HepG2 (cell line): Measurements from ENCODE around the gene SBSN. TPM values are rescaled to one million over a fixed set of nuclear protein-coding genes. Genes with fewer than 3 reads are reported as not detected.
A peak's percentile ranks its signal among the peaks of the same experiment; 100 is the strongest.

ENCODE experiments used
- AKAP8 ChIP-seq: sonication (generic); formaldehyde crosslinking; IDR thresholded peaks from 2 replicates; pipeline ENCODE4 v1.5.1; 2020; ENCODE audit warnings: mild to moderate bottlenecking, missing genetic modification reagents
- ARID4A ChIP-seq: sonication (generic); formaldehyde crosslinking; IDR thresholded peaks from 2 replicates; pipeline ENCODE4 v1.5.0; 2020; ENCODE audit warnings: mild to moderate bottlenecking, missing genetic modification reagents, borderline replicate concordance
- BRCA1 ChIP-seq: sonication (generic); formaldehyde crosslinking; IDR thresholded peaks from 2 replicates; pipeline ENCODE4 v1.4.0; 2020; ENCODE audit warnings: missing genetic modification reagents
- CSRNP2 ChIP-seq: sonication (generic); formaldehyde crosslinking; conservative IDR thresholded peaks from 2 replicates; pipeline ENCODE4 v1.8.0; 2022; ENCODE audit warnings: low read depth, missing genetic modification reagents
- FOXK1 ChIP-seq: sonication (generic); formaldehyde crosslinking; IDR thresholded peaks from 2 replicates; pipeline ENCODE4 v1.4.0; 2020; ENCODE audit warnings: low read depth, missing genetic modification reagents, borderline replicate concordance
- HBP1 ChIP-seq: IDR thresholded peaks from 2 replicates; pipeline ENCODE4 v1.6.1; 2016; ENCODE audit warnings: low read depth, control low read depth
- HES4 ChIP-seq: sonication (generic); formaldehyde crosslinking; IDR thresholded peaks from 2 replicates; pipeline ENCODE4 v1.9.0; 2021; ENCODE audit warnings: mild to moderate bottlenecking, missing genetic modification reagents, borderline replicate concordance
- HNRNPK ChIP-seq: fragments of 200-400 bp; formaldehyde crosslinking; IDR thresholded peaks from 2 replicates; pipeline ENCODE4 v1.6.1; 2018; ENCODE audit warnings: low read length, low read depth, moderate library complexity, mild to moderate bottlenecking; ENCODE audit not compliant: poor library complexity, severe bottlenecking
- HNRNPL ChIP-seq: fragments of 200-400 bp; formaldehyde crosslinking; IDR thresholded peaks from 2 replicates; pipeline ENCODE4 v1.6.1; 2017; ENCODE audit warnings: mild to moderate bottlenecking, low read depth, low read length
- MTF2 ChIP-seq: sonication (generic); formaldehyde crosslinking; IDR thresholded peaks from 2 replicates; pipeline ENCODE4 v1.5.0; 2020; ENCODE audit warnings: missing genetic modification reagents, borderline replicate concordance
- NCOA2 ChIP-seq: sonication (generic); formaldehyde crosslinking; IDR thresholded peaks from 2 replicates; pipeline ENCODE4 v1.8.0; 2022; ENCODE audit warnings: inconsistent platforms
- PREB ChIP-seq: sonication (generic); formaldehyde crosslinking; IDR thresholded peaks from 2 replicates; pipeline ENCODE4 v1.4.0; 2020; ENCODE audit warnings: missing genetic modification reagents
- RCOR2 ChIP-seq: IDR thresholded peaks from 2 replicates; pipeline ENCODE4 v1.6.1; 2016; ENCODE audit warnings: missing biosample characterization, missing genetic modification reagents
- RXRA ChIP-seq: sonication (generic); formaldehyde crosslinking; IDR thresholded peaks from 2 replicates; pipeline ENCODE4 v1.5.1; 2020; ENCODE audit warnings: missing genetic modification reagents
- TP53 ChIP-seq: sonication (generic); formaldehyde crosslinking; conservative IDR thresholded peaks from 2 replicates; pipeline ENCODE4 v1.4.0; 2020; ENCODE audit warnings: missing genetic modification reagents
- ZMYM4 ChIP-seq: sonication (generic); formaldehyde crosslinking; IDR thresholded peaks from 2 replicates; pipeline ENCODE4 v1.8.1; 2023; ENCODE audit warnings: mild to moderate bottlenecking, missing genetic modification reagents
- ZNF317 ChIP-seq: sonication (generic); formaldehyde crosslinking; IDR thresholded peaks from 2 replicates; pipeline ENCODE4 v1.5.0; 2020; ENCODE audit warnings: mild to moderate bottlenecking, missing genetic modification reagents
- ZNF570 ChIP-seq: sonication (generic); formaldehyde crosslinking; IDR thresholded peaks from 2 replicates; pipeline ENCODE4 v1.4.0; 2020; ENCODE audit warnings: mild to moderate bottlenecking, missing genetic modification reagents, borderline replicate concordance
- ZNF576 ChIP-seq: sonication (generic); formaldehyde crosslinking; IDR thresholded peaks from 2 replicates; pipeline ENCODE4 v1.4.0; 2020; ENCODE audit warnings: mild to moderate bottlenecking, missing genetic modification reagents
- ZNF768 ChIP-seq: sonication (generic); formaldehyde crosslinking; IDR thresholded peaks from 2 replicates; pipeline ENCODE4 v1.4.0; 2020; ENCODE audit warnings: missing genetic modification reagents
- ZNF780A ChIP-seq: sonication (generic); formaldehyde crosslinking; IDR thresholded peaks from 2 replicates; pipeline ENCODE4 v1.8.0; 2022; ENCODE audit warnings: mild to moderate bottlenecking, missing genetic modification reagents, moderate library complexity
- polyA plus RNA-seq, 8 experiments: library from polyadenylated mRNA; depleted of rRNA in 3 of 8; stranded (reverse) in 7 of 8; unstranded in 1 of 8; fragments of >200 nt; fragmentation: Illumina TruSeq in 4 of 8; extraction: Trizol in 4 of 8; gene quantifications; 2 replicates each; pipeline versions ENCODE4 v1.2.1 to v1.2.3, GENCODE V29; 2011 to 2016; ENCODE audit warnings: low read depth in 4 of 8, missing spikeins in 1 of 8, mixed read lengths in 1 of 8; ENCODE audit not compliant: insufficient read depth in 1 of 8
- total RNA-seq, 5 experiments: library from RNA; depleted of rRNA; stranded (reverse); fragments of >200 nt; fragmentation: Illumina TruSeq; extraction: Trizol; gene quantifications; 2 replicates each; pipeline ENCODE4 v1.2.3, GENCODE V29; 2016; ENCODE audit warnings: low read depth in 1 of 5
- TF ChIP-seq, protein P1 (sequence below): sonication (generic); formaldehyde crosslinking; IDR thresholded peaks from 2 replicates; pipeline ENCODE4 v1.4.0; 2020; ENCODE audit warnings: missing genetic modification reagents

SBSN gene
- total and polyA plus RNA-seq, 2 of the 13 experiments (the other 11 are each of a cell fraction or from before 2014, with no cell fraction given): not detected

- no peak for TF ChIP-seq HNRNPK
- TF ChIP-seq ZNF570 (CRISPR knock-in tag): no peak
- TF ChIP-seq ZNF768: peak; percentile 67; the same call in 1 of the 2 replicates
- no peak for TF ChIP-seq NCOA2 (CRISPR knock-in tag)
- TF ChIP-seq MTF2: no peak
- no peak for TF ChIP-seq PREB (CRISPR knock-in tag)
- 0 out of 2 replicates have a peak, but pooled peaks have one; percentile 24 for TF ChIP-seq ZMYM4 (CRISPR knock-in tag)
- TF ChIP-seq AKAP8: 0 out of 2 replicates have a peak, but pooled peaks have one; percentile 57
- TF ChIP-seq, protein P1, sequence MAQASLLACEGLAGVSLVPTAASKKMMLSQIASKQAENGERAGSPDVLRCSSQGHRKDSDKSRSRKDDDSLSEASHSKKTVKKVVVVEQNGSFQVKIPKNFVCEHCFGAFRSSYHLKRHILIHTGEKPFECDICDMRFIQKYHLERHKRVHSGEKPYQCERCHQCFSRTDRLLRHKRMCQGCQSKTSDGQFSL (CRISPR knock-in tag): no peak
- no peak for TF ChIP-seq FOXK1
- TF ChIP-seq CSRNP2 (CRISPR knock-in tag): no peak
- no peak for TF ChIP-seq HBP1 (CRISPR knock-in tag)
- TF ChIP-seq HES4 (CRISPR knock-in tag): no peak
- TF ChIP-seq ZNF780A (CRISPR knock-in tag): no peak
- no peak for TF ChIP-seq RXRA (CRISPR knock-in tag)
- TF ChIP-seq ARID4A: 0 out of 2 replicates have a peak, but pooled peaks have one; percentile 34
- no peak for TF ChIP-seq RCOR2 (CRISPR knock-in tag)
- no peak for TF ChIP-seq ZNF317
- no peak for TF ChIP-seq HNRNPL
- TF ChIP-seq ZNF576 (CRISPR knock-in tag): no peak
- no peak for TF ChIP-seq TP53 (CRISPR knock-in tag)
- TF ChIP-seq BRCA1 (CRISPR knock-in tag): no peak
These were observed 11.7 kb upstream of the SBSN start (continued) for GRCh38 chr19:35539850-35540249.
